Panc1 (cell line): ENCODE measurements around the gene PRKCA. TPM values are rescaled to one million over a fixed set of nuclear protein-coding genes. Genes with fewer than 3 reads are reported as not detected.

Experiments
- ATAC-seq: fragments of 200-7000 bp; cut with Tn5 transposase; 2 replicates; pipeline ENCODE4 v1.9.1; 2020; ENCODE audit warnings: mild to moderate bottlenecking, moderate library complexity
- BruUV-seq: library from RNA; stranded (reverse); fragments of 400-500 nt; replicated peaks from 2 replicates; lab custom pipeline; 2021; lab: Mats Ljungman, UMichigan
- CTCF ChIA-PET: fragments of 300-600 bp; sonication (Branson Sonifier 250); formaldehyde crosslinking; loops from one replicate; lab custom pipeline; 2022; ENCODE audit warnings: antibody characterized with exemption; lab: Charles Lee
- POLR2A ChIA-PET: fragments of 300-600 bp; sonication (Branson Sonifier 250); formaldehyde crosslinking; loops from one replicate; lab custom pipeline; 2022; ENCODE audit warnings: antibody characterized with exemption; lab: Charles Lee
- DNase-seq: peaks from one replicate; pipeline ENCODE4 v3.0.0-alpha.2; 2010; ENCODE audit warnings: low read depth, low spot score
- H3K27ac ChIP-seq: 2 replicates; pipeline ENCODE4 v1.5.1; 2011; ENCODE audit warnings: mild to moderate bottlenecking, low read length, inconsistent platforms
- H3K27me3 ChIP-seq: fragments of 200-500 bp; sonication (Bioruptor generic); 2 replicates; pipeline ENCODE4 v1.6.0; 2014; ENCODE audit warnings: low read length, inconsistent platforms; ENCODE audit not compliant: control insufficient read depth, insufficient read depth
- H3K36me3 ChIP-seq: fragments of 200-500 bp; sonication (Bioruptor generic); 2 replicates; pipeline ENCODE4 v1.5.1; 2014; ENCODE audit warnings: inconsistent platforms, mild to moderate bottlenecking, low read length, moderate library complexity; ENCODE audit not compliant: control insufficient read depth, insufficient read depth
- H3K4me1 ChIP-seq: 2 replicates; pipeline ENCODE4 v1.5.1; 2011; ENCODE audit warnings: inconsistent platforms, mild to moderate bottlenecking, low read length, moderate library complexity; ENCODE audit not compliant: control insufficient read depth, insufficient read depth
- H3K4me3 ChIP-seq, 2 experiments: 2 replicates each; pipeline ENCODE4 v1.5.1; 2011 to 2012; ENCODE audit warnings: low read depth in 2 of 2, low read length in 2 of 2, mild to moderate bottlenecking in 2 of 2, inconsistent platforms in 1 of 2, moderate library complexity in 1 of 2
- H3K9me3 ChIP-seq: fragments of 200-500 bp; sonication (Bioruptor generic); 2 replicates; pipeline ENCODE4 v1.5.1; 2014; ENCODE audit warnings: low read depth, mild to moderate bottlenecking, inconsistent platforms, low read length, moderate library complexity; ENCODE audit not compliant: control insufficient read depth, insufficient read depth
- CTCF ChIP-seq: fragments of 450-650 bp; IDR thresholded peaks from 2 replicates; pipeline ENCODE4 v1.5.1; 2017; ENCODE audit warnings: mild to moderate bottlenecking
- POLR2AphosphoS5 ChIP-seq: IDR thresholded peaks from 2 replicates; pipeline ENCODE4 v1.6.1; 2012; ENCODE audit warnings: mild to moderate bottlenecking, low read depth, low read length, moderate library complexity
- REST ChIP-seq, 2 experiments: IDR thresholded peaks; 2 replicates each; pipeline ENCODE4 v1.6.1; 2011 to 2012; ENCODE audit warnings: low read depth in 2 of 2, control low read depth in 1 of 2, low read length in 1 of 2, mild to moderate bottlenecking in 1 of 2, moderate library complexity in 1 of 2; ENCODE audit not compliant: insufficient read depth in 1 of 2
- SIN3A ChIP-seq: IDR thresholded peaks from 2 replicates; pipeline ENCODE4 v1.6.1; 2012; ENCODE audit warnings: low read depth, mild to moderate bottlenecking, low read length, moderate library complexity, borderline replicate concordance; ENCODE audit not compliant: insufficient read depth
- TCF7L2 ChIP-seq: IDR thresholded peaks from 2 replicates; pipeline ENCODE4 v1.6.1; 2011; ENCODE audit warnings: mild to moderate bottlenecking, low read depth, low read length, inconsistent platforms
- in situ Hi-C: cut with HindIII; loops from 2 replicates; pipeline ENCODE4 v1.10.0; 2016; ENCODE audit warnings: low sequenced_read_pairs, low pct_unique_long_range_greater_than_20kb
- intact Hi-C: fragments of 100-400 bp; cut with micrococcal nuclease; formaldehyde crosslinking; loops from one replicate; pipeline ENCODE4 v1.10.0; 2022; ENCODE audit not compliant: unreplicated experiment
- total RNA-seq: library from RNA; stranded (reverse); gene quantifications from one replicate; pipeline ENCODE4 v1.2.1, GENCODE V29; 2021; ENCODE audit not compliant: unreplicated experiment

Gene PRKCA
- total RNA-seq, 1 experiment from 2014 or later, result 53.0 TPM

GRCh38 chr17:66355510-66355909, 53.1 kb downstream of the PRKCA start:
- no peak overlapping the region for H3K4me3 ChIP-seq
- ChIA-PET POLR2A (no interaction called here), CTCF (no interaction called here)
- H3K27me3 ChIP-seq, result no peaks in the 10 kb centered on the region
- peak overlapping the region; percentile 60; the same call in 1 of the 2 replicates for H3K27ac ChIP-seq
- H3K36me3 ChIP-seq, result no peaks in the 10 kb centered on the region
- intact Hi-C loops, result no loop called here
- H3K9me3 ChIP-seq, result no peaks in the 10 kb centered on the region
- BruUV-seq, result no TSS peak
- in situ Hi-C loops, result no loop called here
- peaks cover 65% of the 10 kb centered on the region for H3K4me1 ChIP-seq
- no peak for DNase-seq
- no peak for TF ChIP-seq TCF7L2
- TF ChIP-seq REST (IDR thresholded peaks at IDR 0.05; ENCODE audit: insufficient read depth in 1 of 2, low read depth in 2 of 2, low read length in 1 of 2), result no peak
- TF ChIP-seq SIN3A, result no peak
- no peak for TF ChIP-seq POLR2AphosphoS5
- no peak for TF ChIP-seq CTCF
- ATAC-seq, result no peak

- ChIA-PET POLR2A (interaction anchor here (0.6 kb wide), 1 partner anchor 1066 kb away, joined by 5 read pairs; no protein-coding TSS in a partner anchor), CTCF (interaction anchor here (0.6 kb wide), 1 partner anchor 155 kb away, joined by 6 read pairs; no protein-coding TSS in a partner anchor)
- TF ChIP-seq REST (IDR thresholded peaks at IDR 0.05; ENCODE audit: insufficient read depth in 1 of 2, low read depth in 2 of 2, low read length in 1 of 2) (no peak), CTCF (no peak), POLR2AphosphoS5 (no peak), TCF7L2 (no peak), SIN3A (no peak)
- H3K36me3 ChIP-seq, result no peaks in the 10 kb centered on the region
- intact Hi-C loops (no loop called here), in situ Hi-C loops (no loop called here)
- H3K4me3 ChIP-seq, result no peak overlapping the region
- H3K4me1 ChIP-seq, result peaks cover 54% of the 10 kb centered on the region
- no peaks in the 10 kb centered on the region for H3K9me3 ChIP-seq
- BruUV-seq, result no TSS peak
- no peaks in the 10 kb centered on the region for H3K27me3 ChIP-seq
- peak overlapping the region; percentile 51; the same call in 1 of the 2 replicates for H3K27ac ChIP-seq
- no peak for DNase-seq
- no peak for ATAC-seq
These were observed 54.6 kb downstream of the PRKCA start for GRCh38 chr17:66357037-66357436.
